IMR-90 (cell line): Measurements from ENCODE around the gene GLTPD2. TPM values are rescaled to one million over a fixed set of nuclear protein-coding genes. Genes with fewer than 3 reads are reported as not detected.

ENCODE experiments used
- polyA plus RNA-seq, 3 experiments: library from polyadenylated mRNA; depleted of rRNA; stranded (reverse); fragments of >200 nt; gene quantifications; 2 replicates each; pipeline ENCODE4 v1.2.3, GENCODE V29; 2012; ENCODE audit warnings: low replicate concordance in 1 of 3
- total RNA-seq: library from RNA; depleted of rRNA; stranded (reverse); fragments of >200 nt; gene quantifications from 2 replicates; pipeline ENCODE4 v1.2.3, GENCODE V29; 2012
- TF ChIP-seq, protein P1 (sequence below): conservative IDR thresholded peaks from 2 replicates; pipeline ENCODE4 v1.5.1; 2012; ENCODE audit warnings: mild to moderate bottlenecking, low read depth, low read length, improper control_type of control experiment

GLTPD2 gene
- total and polyA plus RNA-seq, 2 of the 4 experiments (the other 2 are of a cell fraction), result not detected

DNA sequence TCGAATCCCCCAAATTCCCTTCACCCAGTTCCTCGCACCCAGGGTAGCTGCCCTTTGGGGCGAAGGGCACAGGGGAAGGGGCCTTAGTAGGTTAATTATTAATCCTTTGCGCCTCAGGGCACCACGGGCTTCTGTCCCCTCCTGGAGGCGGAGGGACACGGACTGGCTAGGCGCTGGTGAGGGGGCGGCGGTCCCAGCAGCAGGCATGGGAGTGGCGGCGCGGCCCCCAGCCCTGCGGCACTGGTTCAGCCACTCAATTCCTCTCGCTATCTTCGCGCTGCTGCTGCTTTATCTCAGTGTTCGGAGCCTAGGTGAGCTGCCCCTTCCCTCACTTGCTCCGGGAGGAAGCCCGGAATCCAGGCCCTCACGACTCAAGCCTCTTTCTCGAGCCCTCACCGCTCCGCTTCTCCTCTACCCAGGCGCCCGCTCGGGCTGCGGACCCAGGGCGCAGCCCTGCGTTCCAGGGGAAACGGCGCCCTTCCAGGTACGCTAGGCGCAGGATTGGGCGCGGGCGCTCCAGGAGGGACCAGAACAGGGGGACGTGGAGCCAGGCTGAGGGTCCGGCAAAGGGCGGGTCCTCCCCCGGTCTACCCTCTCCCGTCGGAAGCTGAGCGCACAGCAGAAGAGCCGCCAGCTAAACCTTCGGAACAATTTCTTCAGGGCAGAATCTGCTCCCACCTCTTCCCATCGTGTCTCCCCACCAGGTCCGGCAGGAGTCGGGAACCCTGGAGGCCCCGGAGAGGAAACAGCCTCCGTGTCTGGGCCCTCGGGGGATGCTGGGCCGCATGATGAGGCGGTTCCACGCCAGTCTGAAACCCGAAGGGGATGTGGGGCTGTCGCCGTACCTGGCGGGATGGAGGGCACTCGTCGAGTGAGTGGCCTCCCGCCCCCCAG, at the start of gene GLTPD2 (continued):
- TF ChIP-seq, protein P1, sequence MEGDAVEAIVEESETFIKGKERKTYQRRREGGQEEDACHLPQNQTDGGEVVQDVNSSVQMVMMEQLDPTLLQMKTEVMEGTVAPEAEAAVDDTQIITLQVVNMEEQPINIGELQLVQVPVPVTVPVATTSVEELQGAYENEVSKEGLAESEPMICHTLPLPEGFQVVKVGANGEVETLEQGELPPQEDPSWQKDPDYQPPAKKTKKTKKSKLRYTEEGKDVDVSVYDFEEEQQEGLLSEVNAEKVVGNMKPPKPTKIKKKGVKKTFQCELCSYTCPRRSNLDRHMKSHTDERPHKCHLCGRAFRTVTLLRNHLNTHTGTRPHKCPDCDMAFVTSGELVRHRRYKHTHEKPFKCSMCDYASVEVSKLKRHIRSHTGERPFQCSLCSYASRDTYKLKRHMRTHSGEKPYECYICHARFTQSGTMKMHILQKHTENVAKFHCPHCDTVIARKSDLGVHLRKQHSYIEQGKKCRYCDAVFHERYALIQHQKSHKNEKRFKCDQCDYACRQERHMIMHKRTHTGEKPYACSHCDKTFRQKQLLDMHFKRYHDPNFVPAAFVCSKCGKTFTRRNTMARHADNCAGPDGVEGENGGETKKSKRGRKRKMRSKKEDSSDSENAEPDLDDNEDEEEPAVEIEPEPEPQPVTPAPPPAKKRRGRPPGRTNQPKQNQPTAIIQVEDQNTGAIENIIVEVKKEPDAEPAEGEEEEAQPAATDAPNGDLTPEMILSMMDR, result no peak; the same call in 1 of the 2 replicates
